ENCODE data around the gene NFASC.

The NFASC gene

GRCh38 chr1:205041001-205041715, 170.5 kb downstream of the NFASC start:
- Histone ChIP-seq H3K36me3 (ENCODE audit: control insufficient read depth in 2 of 2, insufficient read depth in 2 of 2, low read length in 2 of 2) (no peaks in the 10 kb centered on the region), H3K9ac (ENCODE audit: low read depth in 1 of 2, low read length in 2 of 2) (no peak overlapping the region), H3K27me3 (ENCODE audit: control insufficient read depth in 2 of 2, insufficient read depth in 2 of 2, low read length in 2 of 2) (peaks cover 30 to 31% of the 10 kb centered on the region in 2 donors), H3K4me3 (ENCODE audit: low read length in 2 of 2) (no peak overlapping the region), H3K9me3 (ENCODE audit: control insufficient read depth in 2 of 2, low read length in 2 of 2) (no peaks in the 10 kb centered on the region), H3K27ac (ENCODE audit: low read depth in 2 of 2, low read length in 2 of 2) (no peak overlapping the region), H3K4me1 (ENCODE audit: control insufficient read depth in 2 of 2, insufficient read depth in 2 of 2, low read length in 2 of 2) (no peaks in the 10 kb centered on the region)

- no peaks in the 10 kb centered on the region for H3K4me1 ChIP-seq (ENCODE audit: control insufficient read depth in 2 of 2, insufficient read depth in 2 of 2, low read length in 2 of 2)
- no peaks in the 10 kb centered on the region for H3K36me3 ChIP-seq (ENCODE audit: control insufficient read depth in 2 of 2, insufficient read depth in 2 of 2, low read length in 2 of 2)
- no peak overlapping the region for H3K4me3 ChIP-seq (ENCODE audit: low read length in 2 of 2)
- no peaks in the 10 kb centered on the region for H3K9me3 ChIP-seq (ENCODE audit: control insufficient read depth in 2 of 2, low read length in 2 of 2)
- no peak overlapping the region for H3K9ac ChIP-seq (ENCODE audit: low read depth in 1 of 2, low read length in 2 of 2)
- H3K27me3 ChIP-seq (ENCODE audit: control insufficient read depth in 2 of 2, insufficient read depth in 2 of 2, low read length in 2 of 2) = peaks cover 30 to 33% of the 10 kb centered on the region in 2 donors
- H3K27ac ChIP-seq (ENCODE audit: low read depth in 2 of 2, low read length in 2 of 2) = no peak overlapping the region
Observed at GRCh38 chr1:205041998-205042910, 171.6 kb downstream of the NFASC start.

GRCh38 chr1:205042911-205043806, 172.5 kb downstream of the NFASC start, which contains the start of gene CNTN2:
Gene CNTN2, plus strand, starts transcription at chr1:205043212. Its CDS starts 9,974 bp downstream, at chr1:205053186.
- H3K36me3 ChIP-seq (ENCODE audit: control insufficient read depth in 2 of 2, insufficient read depth in 2 of 2, low read length in 2 of 2) = no peaks in the 10 kb centered on the region
- no peaks in the 10 kb centered on the region for H3K4me1 ChIP-seq (ENCODE audit: control insufficient read depth in 2 of 2, insufficient read depth in 2 of 2, low read length in 2 of 2)
- peaks cover 31 to 33% of the 10 kb centered on the region in 2 donors for H3K27me3 ChIP-seq (ENCODE audit: control insufficient read depth in 2 of 2, insufficient read depth in 2 of 2, low read length in 2 of 2)
- H3K27ac ChIP-seq (ENCODE audit: low read depth in 2 of 2, low read length in 2 of 2) = no peak within 1 kb of the TSS
- H3K9me3 ChIP-seq (ENCODE audit: control insufficient read depth in 2 of 2, low read length in 2 of 2) = no peaks in the 10 kb centered on the region
- no peak within 1 kb of the TSS for H3K9ac ChIP-seq (ENCODE audit: low read depth in 1 of 2, low read length in 2 of 2)
- H3K4me3 ChIP-seq (ENCODE audit: low read length in 2 of 2) = no peak within 1 kb of the TSS

GRCh38 chr1:205043866-205044265, 173.2 kb downstream of the NFASC start:
- Histone ChIP-seq H3K27ac (ENCODE audit: low read depth in 2 of 2, low read length in 2 of 2) (no peak overlapping the region), H3K9me3 (ENCODE audit: control insufficient read depth in 2 of 2, low read length in 2 of 2) (no peaks in the 10 kb centered on the region), H3K36me3 (ENCODE audit: control insufficient read depth in 2 of 2, insufficient read depth in 2 of 2, low read length in 2 of 2) (no peaks in the 10 kb centered on the region), H3K4me3 (ENCODE audit: low read length in 2 of 2) (no peak overlapping the region), H3K27me3 (ENCODE audit: control insufficient read depth in 2 of 2, insufficient read depth in 2 of 2, low read length in 2 of 2) (peaks cover 30 to 33% of the 10 kb centered on the region in 2 donors), H3K4me1 (ENCODE audit: control insufficient read depth in 2 of 2, insufficient read depth in 2 of 2, low read length in 2 of 2) (no peaks in the 10 kb centered on the region), H3K9ac (ENCODE audit: low read depth in 1 of 2, low read length in 2 of 2) (no peak overlapping the region)

- Histone ChIP-seq H3K36me3 (ENCODE audit: control insufficient read depth in 2 of 2, insufficient read depth in 2 of 2, low read length in 2 of 2) (no peaks in the 10 kb centered on the region), H3K27ac (ENCODE audit: low read depth in 2 of 2, low read length in 2 of 2) (no peak overlapping the region), H3K27me3 (ENCODE audit: control insufficient read depth in 2 of 2, insufficient read depth in 2 of 2, low read length in 2 of 2) (peaks cover 30 to 33% of the 10 kb centered on the region in 2 donors), H3K4me3 (ENCODE audit: low read length in 2 of 2) (no peak overlapping the region), H3K9ac (ENCODE audit: low read depth in 1 of 2, low read length in 2 of 2) (no peak overlapping the region), H3K4me1 (ENCODE audit: control insufficient read depth in 2 of 2, insufficient read depth in 2 of 2, low read length in 2 of 2) (no peaks in the 10 kb centered on the region), H3K9me3 (ENCODE audit: control insufficient read depth in 2 of 2, low read length in 2 of 2) (no peaks in the 10 kb centered on the region)
Observed at GRCh38 chr1:205044741-205045140, 174.1 kb downstream of the NFASC start.

GRCh38 chr1:205045146-205045545, 174.5 kb downstream of the NFASC start:
- Histone ChIP-seq H3K27me3 (ENCODE audit: control insufficient read depth in 2 of 2, insufficient read depth in 2 of 2, low read length in 2 of 2) (peaks cover 30 to 33% of the 10 kb centered on the region in 2 donors), H3K27ac (ENCODE audit: low read depth in 2 of 2, low read length in 2 of 2) (no peak overlapping the region), H3K9me3 (ENCODE audit: control insufficient read depth in 2 of 2, low read length in 2 of 2) (no peaks in the 10 kb centered on the region), H3K4me1 (ENCODE audit: control insufficient read depth in 2 of 2, insufficient read depth in 2 of 2, low read length in 2 of 2) (no peaks in the 10 kb centered on the region), H3K36me3 (ENCODE audit: control insufficient read depth in 2 of 2, insufficient read depth in 2 of 2, low read length in 2 of 2) (no peaks in the 10 kb centered on the region), H3K9ac (ENCODE audit: low read depth in 1 of 2, low read length in 2 of 2) (no peak overlapping the region), H3K4me3 (ENCODE audit: low read length in 2 of 2) (no peak overlapping the region)

GRCh38 chr1:205046870-205047269, 176.2 kb downstream of the NFASC start:
- Histone ChIP-seq H3K9ac (ENCODE audit: low read depth in 1 of 2, low read length in 2 of 2) (no peak overlapping the region), H3K27ac (ENCODE audit: low read depth in 2 of 2, low read length in 2 of 2) (no peak overlapping the region), H3K4me1 (ENCODE audit: control insufficient read depth in 2 of 2, insufficient read depth in 2 of 2, low read length in 2 of 2) (no peaks in the 10 kb centered on the region), H3K36me3 (ENCODE audit: control insufficient read depth in 2 of 2, insufficient read depth in 2 of 2, low read length in 2 of 2) (no peaks in the 10 kb centered on the region), H3K27me3 (ENCODE audit: control insufficient read depth in 2 of 2, insufficient read depth in 2 of 2, low read length in 2 of 2) (peaks cover 21 to 30% of the 10 kb centered on the region in 2 donors), H3K9me3 (ENCODE audit: control insufficient read depth in 2 of 2, low read length in 2 of 2) (no peaks in the 10 kb centered on the region), H3K4me3 (ENCODE audit: low read length in 2 of 2) (no peak overlapping the region)

- Histone ChIP-seq H3K4me3 (ENCODE audit: low read length in 2 of 2) (no peak overlapping the region), H3K27ac (ENCODE audit: low read depth in 2 of 2, low read length in 2 of 2) (no peak overlapping the region), H3K9me3 (ENCODE audit: control insufficient read depth in 2 of 2, low read length in 2 of 2) (no peaks in the 10 kb centered on the region), H3K9ac (ENCODE audit: low read depth in 1 of 2, low read length in 2 of 2) (no peak overlapping the region), H3K36me3 (ENCODE audit: control insufficient read depth in 2 of 2, insufficient read depth in 2 of 2, low read length in 2 of 2) (no peaks in the 10 kb centered on the region), H3K4me1 (ENCODE audit: control insufficient read depth in 2 of 2, insufficient read depth in 2 of 2, low read length in 2 of 2) (no peaks in the 10 kb centered on the region), H3K27me3 (ENCODE audit: control insufficient read depth in 2 of 2, insufficient read depth in 2 of 2, low read length in 2 of 2) (peaks cover 17 to 26% of the 10 kb centered on the region in 2 donors)
Observed at GRCh38 chr1:205047764-205048231, 177.1 kb downstream of the NFASC start.

- Histone ChIP-seq H3K4me3 (ENCODE audit: low read length in 2 of 2) (no peak overlapping the region), H3K36me3 (ENCODE audit: control insufficient read depth in 2 of 2, insufficient read depth in 2 of 2, low read length in 2 of 2) (no peaks in the 10 kb centered on the region), H3K9ac (ENCODE audit: low read depth in 1 of 2, low read length in 2 of 2) (no peak overlapping the region), H3K4me1 (ENCODE audit: control insufficient read depth in 2 of 2, insufficient read depth in 2 of 2, low read length in 2 of 2) (no peaks in the 10 kb centered on the region), H3K9me3 (ENCODE audit: control insufficient read depth in 2 of 2, low read length in 2 of 2) (no peaks in the 10 kb centered on the region), H3K27ac (ENCODE audit: low read depth in 2 of 2, low read length in 2 of 2) (no peak overlapping the region), H3K27me3 (ENCODE audit: control insufficient read depth in 2 of 2, insufficient read depth in 2 of 2, low read length in 2 of 2) (peaks cover 16 to 24% of the 10 kb centered on the region in 2 donors)
Observed at GRCh38 chr1:205048382-205048781, 177.7 kb downstream of the NFASC start.
